ENCODE measurements around the gene CHCHD3. TPM values are rescaled to one million over a fixed set of nuclear protein-coding genes. Genes with fewer than 3 reads are reported as not detected.

Gene CHCHD3
- total RNA-seq, 1 donor from 2014 or later: 209 TPM

- TF ChIP-seq CTCF (IDR thresholded peaks at IDR 0.05; ENCODE audit: borderline replicate concordance): no peak
- no peaks in the 10 kb centered on the region for H3K36me3 ChIP-seq
Measured at GRCh38 chr7:132760244-132760623, 321.7 kb downstream of the CHCHD3 start.

GRCh38 chr7:132759482-132760243 lies 322.2 kb downstream of the CHCHD3 start:
- Histone ChIP-seq H3K9me3 (replicated peaks) (peaks cover 5% of the 10 kb centered on the region), H3K36me3 (no peaks in the 10 kb centered on the region), H3K27ac (replicated peaks) (no peak overlapping the region), H3K4me1 (no peaks in the 10 kb centered on the region), H3K4me3 (no peak overlapping the region), H3K27me3 (ENCODE audit: low read depth) (no peaks in the 10 kb centered on the region)
- TF ChIP-seq CTCF (IDR thresholded peaks at IDR 0.05; ENCODE audit: borderline replicate concordance): no peak
- intact Hi-C loops (cut with micrococcal nuclease): no loop called here
- no peak for DNase-seq

More at GRCh38 chr7:132760244-132760623, 321.7 kb downstream of the CHCHD3 start:
- no peak for DNase-seq
- intact Hi-C loops (cut with micrococcal nuclease): no loop called here
- no peak overlapping the region for H3K4me3 ChIP-seq
- H3K27me3 ChIP-seq (ENCODE audit: low read depth): no peaks in the 10 kb centered on the region
- H3K4me1 ChIP-seq: no peaks in the 10 kb centered on the region
- H3K9me3 ChIP-seq (replicated peaks): peaks cover 5% of the 10 kb centered on the region
- no peak overlapping the region for H3K27ac ChIP-seq (replicated peaks)

DNA sequence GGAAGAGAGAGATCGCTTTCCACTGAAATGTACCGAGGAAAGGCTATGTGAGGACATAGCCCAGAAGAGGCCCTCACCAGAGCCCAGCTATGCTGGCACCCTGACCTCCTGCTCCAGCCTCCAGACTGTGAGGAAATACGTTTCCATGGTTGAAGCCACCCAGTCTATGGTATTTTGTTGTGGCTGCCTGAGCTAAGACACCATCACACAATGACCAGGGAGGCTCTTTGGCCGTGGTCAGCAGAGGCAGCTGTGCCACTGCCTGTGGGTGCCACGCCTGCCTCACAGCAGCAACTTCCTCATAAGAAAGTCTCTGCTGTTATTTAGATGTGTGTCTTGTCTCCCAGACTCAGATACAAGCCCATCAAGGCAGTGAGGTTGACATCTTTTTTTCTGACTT lies 322.9 kb downstream of the CHCHD3 start:
- H3K27me3 ChIP-seq (ENCODE audit: low read depth): no peaks in the 10 kb centered on the region
- H3K4me3 ChIP-seq: no peak overlapping the region
- H3K36me3 ChIP-seq: no peaks in the 10 kb centered on the region
- DNase-seq: no peak
- intact Hi-C loops (cut with micrococcal nuclease): no loop called here
- no peak overlapping the region for H3K27ac ChIP-seq (replicated peaks)
- TF ChIP-seq CTCF (IDR thresholded peaks at IDR 0.05; ENCODE audit: borderline replicate concordance): no peak
- no peaks in the 10 kb centered on the region for H3K4me1 ChIP-seq
- peaks cover 5% of the 10 kb centered on the region for H3K9me3 ChIP-seq (replicated peaks)

- no peak for TF ChIP-seq CTCF (IDR thresholded peaks at IDR 0.05; ENCODE audit: borderline replicate concordance)
- DNase-seq: no peak
- Histone ChIP-seq H3K4me3 (no peak overlapping the region), H3K27ac (replicated peaks) (no peak overlapping the region), H3K27me3 (ENCODE audit: low read depth) (no peaks in the 10 kb centered on the region), H3K4me1 (no peaks in the 10 kb centered on the region), H3K9me3 (replicated peaks) (peaks cover 5% of the 10 kb centered on the region), H3K36me3 (no peaks in the 10 kb centered on the region)
- intact Hi-C loops (cut with micrococcal nuclease): no loop called here
Measured at GRCh38 chr7:132757783-132758182, 324.1 kb downstream of the CHCHD3 start.

DNA sequence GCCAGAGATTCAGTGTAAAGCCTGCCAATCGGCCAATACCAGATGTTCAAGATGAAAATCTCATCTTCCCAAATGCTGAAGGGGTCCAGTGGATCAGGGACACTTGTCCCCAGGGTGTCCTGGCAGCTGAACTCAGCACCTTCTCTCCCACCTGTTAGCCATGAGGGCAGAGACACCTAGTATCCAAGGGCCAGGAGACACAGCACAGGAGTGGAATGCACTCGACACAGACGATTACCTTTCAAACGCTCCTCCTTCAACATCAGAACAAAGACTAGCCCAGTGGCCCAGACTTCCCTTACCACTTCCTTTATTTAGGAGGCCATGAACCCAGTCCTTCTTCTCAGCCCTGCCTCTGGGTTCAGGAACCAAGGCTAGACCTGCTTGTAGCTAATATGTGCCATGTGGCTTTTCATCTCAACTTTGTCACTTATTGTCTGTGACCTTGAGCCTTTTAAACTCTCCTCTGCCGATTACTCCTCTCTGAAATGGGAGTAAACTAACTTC lies 325.4 kb downstream of the CHCHD3 start:
- peaks cover 5% of the 10 kb centered on the region for H3K9me3 ChIP-seq (replicated peaks)
- H3K27ac ChIP-seq (replicated peaks): no peak overlapping the region
- no peaks in the 10 kb centered on the region for H3K4me1 ChIP-seq
- intact Hi-C loops (cut with micrococcal nuclease): no loop called here
- H3K4me3 ChIP-seq: no peak overlapping the region
- peaks cover 3% of the 10 kb centered on the region for H3K27me3 ChIP-seq (ENCODE audit: low read depth)
- no peaks in the 10 kb centered on the region for H3K36me3 ChIP-seq
- no peak for TF ChIP-seq CTCF (IDR thresholded peaks at IDR 0.05; ENCODE audit: borderline replicate concordance)
- DNase-seq: no peak
